NCI-H748 (cell line): ENCODE measurements around the gene STK11.

ENCODE experiments used
- DNase-seq: peaks from one replicate; lab custom pipeline; 2025; ENCODE audit not compliant: unreplicated experiment; lab: John Stamatoyannopoulos, UW

STK11 gene

GRCh38 chr19:1249990-1250436 is 44.4 kb downstream of the STK11 start:
- DNase-seq = no peak

- peak; percentile 75 for DNase-seq
These were observed 45.1 kb downstream of the STK11 start for GRCh38 chr19:1250437-1251260.

GRCh38 chr19:1251330-1252220 is 46.0 kb downstream of the STK11 start:
- DNase-seq = peak; percentile 28

GRCh38 chr19:1252221-1252820 is 46.7 kb downstream of the STK11 start:
- DNase-seq = no peak

GRCh38 chr19:1252821-1253513 is 47.4 kb downstream of the STK11 start:
- no peak for DNase-seq

- no peak for DNase-seq
These were observed 48.0 kb downstream of the STK11 start for GRCh38 chr19:1253514-1254080.

GRCh38 chr19:1254081-1254527 is 48.5 kb downstream of the STK11 start:
- no peak for DNase-seq

- DNase-seq = no peak
These were observed 49.1 kb downstream of the STK11 start for GRCh38 chr19:1254530-1255185.

- no peak for DNase-seq
These were observed 49.9 kb downstream of the STK11 start for GRCh38 chr19:1255186-1256161.

GRCh38 chr19:1256646-1257474 is 51.3 kb downstream of the STK11 start:
- no peak for DNase-seq

GRCh38 chr19:1257475-1258162 is 52.0 kb downstream of the STK11 start:
- DNase-seq = no peak

GRCh38 chr19:1258163-1258492 is 52.5 kb downstream of the STK11 start:
- DNase-seq = no peak

GRCh38 chr19:1258707-1259205 is 53.2 kb downstream of the STK11 start:
- DNase-seq = no peak

- no peak for DNase-seq
These were observed 53.8 kb downstream of the STK11 start for GRCh38 chr19:1259206-1259875.

GRCh38 chr19:1259876-1260748 is 54.5 kb downstream of the STK11 start:
- DNase-seq = no peak
